ENCODE measurements around the gene IL17C. TPM values are rescaled to one million over a fixed set of nuclear protein-coding genes. Genes with fewer than 3 reads are reported as not detected.

IL17C gene
- total RNA-seq, 2 donors from 2014 or later, result not detected

GRCh38 chr16:88599092-88599733, 39.2 kb upstream of the IL17C start:
- DNase-seq (ENCODE audit: low spot score), result peak; percentile 89
- Histone ChIP-seq H3K9me3 (no peaks in the 10 kb centered on the region), H3K4me1 (peaks cover 0 to 22% of the 10 kb centered on the region in 2 donors), H3K36me3 (peaks cover 42% of the 10 kb centered on the region), H3K27ac (peak overlapping the region; percentile 70 to 76), H3K4me3 (no peak overlapping the region), H3K27me3 (no peaks in the 10 kb centered on the region)
- no peak for TF ChIP-seq CTCF (IDR thresholded peaks at IDR 0.05)

- no peak for TF ChIP-seq CTCF (IDR thresholded peaks at IDR 0.05)
- H3K4me1 ChIP-seq, result peaks cover 0 to 15% of the 10 kb centered on the region in 2 donors
Measured at GRCh38 chr16:88599825-88600538, 38.4 kb upstream of the IL17C start.

GRCh38 chr16:88600539-88600896, 37.9 kb upstream of the IL17C start:
- no peaks in the 10 kb centered on the region for H3K9me3 ChIP-seq
- no peak for DNase-seq (ENCODE audit: low spot score)
- H3K36me3 ChIP-seq, result peaks cover 48% of the 10 kb centered on the region
- TF ChIP-seq CTCF (IDR thresholded peaks at IDR 0.05), result no peak
- H3K4me3 ChIP-seq, result no peak overlapping the region
- peak overlapping the region; percentile 70 to 76 for H3K27ac ChIP-seq
- H3K4me1 ChIP-seq, result peaks cover 0 to 14% of the 10 kb centered on the region in 2 donors
- no peaks in the 10 kb centered on the region for H3K27me3 ChIP-seq

More at GRCh38 chr16:88599825-88600538, 38.4 kb upstream of the IL17C start:
- Histone ChIP-seq H3K36me3 (peaks cover 46% of the 10 kb centered on the region), H3K4me3 (no peak overlapping the region), H3K27ac (peak overlapping the region; percentile 70 to 76), H3K9me3 (no peaks in the 10 kb centered on the region), H3K27me3 (no peaks in the 10 kb centered on the region)
- DNase-seq (ENCODE audit: low spot score), result peak; percentile 70

- no peak for TF ChIP-seq CTCF (IDR thresholded peaks at IDR 0.05)
- H3K27ac ChIP-seq, result no peak overlapping the region
Measured at GRCh38 chr16:88601313-88602036, 36.9 kb upstream of the IL17C start.

GRCh38 chr16:88602091-88602490, 36.3 kb upstream of the IL17C start:
- TF ChIP-seq CTCF (IDR thresholded peaks at IDR 0.05), result no peak
- peaks cover 61% of the 10 kb centered on the region for H3K36me3 ChIP-seq
- no peak for DNase-seq (ENCODE audit: low spot score)

More at GRCh38 chr16:88601313-88602036, 36.9 kb upstream of the IL17C start:
- no peaks in the 10 kb centered on the region for H3K27me3 ChIP-seq
- H3K9me3 ChIP-seq, result no peaks in the 10 kb centered on the region
- H3K36me3 ChIP-seq, result peaks cover 57% of the 10 kb centered on the region
- DNase-seq (ENCODE audit: low spot score), result no peak
- no peak overlapping the region for H3K4me3 ChIP-seq
- peaks cover 0 to 14% of the 10 kb centered on the region in 2 donors for H3K4me1 ChIP-seq

More at GRCh38 chr16:88602091-88602490, 36.3 kb upstream of the IL17C start:
- Histone ChIP-seq H3K27me3 (no peaks in the 10 kb centered on the region), H3K4me1 (peaks cover 0 to 14% of the 10 kb centered on the region in 2 donors), H3K9me3 (no peaks in the 10 kb centered on the region), H3K27ac (no peak overlapping the region), H3K4me3 (no peak overlapping the region)

All from right atrium auricular region (tissue), 2 donors.